GM12801 (cell line): ENCODE results near the gene WWOX.

Source experiments
- TF ChIP-seq, protein P1 (sequence below): IDR thresholded peaks from one replicate; pipeline ENCODE4 v1.5.1; 2011; ENCODE audit warnings: control low read depth; ENCODE audit not compliant: insufficient read length; ENCODE audit errors: extremely low read depth

Gene WWOX

GRCh38 chr16:78962457-78962929 is 863.0 kb downstream of the WWOX start:
- TF ChIP-seq, protein P1, sequence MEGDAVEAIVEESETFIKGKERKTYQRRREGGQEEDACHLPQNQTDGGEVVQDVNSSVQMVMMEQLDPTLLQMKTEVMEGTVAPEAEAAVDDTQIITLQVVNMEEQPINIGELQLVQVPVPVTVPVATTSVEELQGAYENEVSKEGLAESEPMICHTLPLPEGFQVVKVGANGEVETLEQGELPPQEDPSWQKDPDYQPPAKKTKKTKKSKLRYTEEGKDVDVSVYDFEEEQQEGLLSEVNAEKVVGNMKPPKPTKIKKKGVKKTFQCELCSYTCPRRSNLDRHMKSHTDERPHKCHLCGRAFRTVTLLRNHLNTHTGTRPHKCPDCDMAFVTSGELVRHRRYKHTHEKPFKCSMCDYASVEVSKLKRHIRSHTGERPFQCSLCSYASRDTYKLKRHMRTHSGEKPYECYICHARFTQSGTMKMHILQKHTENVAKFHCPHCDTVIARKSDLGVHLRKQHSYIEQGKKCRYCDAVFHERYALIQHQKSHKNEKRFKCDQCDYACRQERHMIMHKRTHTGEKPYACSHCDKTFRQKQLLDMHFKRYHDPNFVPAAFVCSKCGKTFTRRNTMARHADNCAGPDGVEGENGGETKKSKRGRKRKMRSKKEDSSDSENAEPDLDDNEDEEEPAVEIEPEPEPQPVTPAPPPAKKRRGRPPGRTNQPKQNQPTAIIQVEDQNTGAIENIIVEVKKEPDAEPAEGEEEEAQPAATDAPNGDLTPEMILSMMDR: no peak

- TF ChIP-seq, protein P1: no peak
Observed at GRCh38 chr16:78967948-78968347, 868.5 kb downstream of the WWOX start.

DNA sequence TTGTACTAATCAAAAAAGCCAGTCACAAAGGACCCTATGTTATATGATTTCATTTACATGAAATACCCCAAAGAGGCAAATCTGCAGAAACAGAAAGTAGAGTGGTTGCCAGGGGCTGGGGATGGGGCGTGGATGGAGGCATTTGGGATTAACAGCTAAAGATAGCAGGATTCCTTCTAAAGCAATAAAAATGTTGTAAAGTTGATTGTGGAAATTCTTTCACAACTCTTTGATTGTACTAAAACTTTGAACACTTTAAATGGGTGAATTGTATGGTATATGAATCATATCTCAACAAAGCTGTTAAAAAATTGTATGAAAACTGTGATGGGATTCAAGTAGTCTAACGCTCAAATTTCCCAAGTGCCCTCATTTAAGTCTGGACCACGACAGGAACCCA is 870.3 kb downstream of the WWOX start:
- TF ChIP-seq, protein P1: no peak

GRCh38 chr16:78970650-78971049 is 871.2 kb downstream of the WWOX start:
- TF ChIP-seq, protein P1: no peak

DNA sequence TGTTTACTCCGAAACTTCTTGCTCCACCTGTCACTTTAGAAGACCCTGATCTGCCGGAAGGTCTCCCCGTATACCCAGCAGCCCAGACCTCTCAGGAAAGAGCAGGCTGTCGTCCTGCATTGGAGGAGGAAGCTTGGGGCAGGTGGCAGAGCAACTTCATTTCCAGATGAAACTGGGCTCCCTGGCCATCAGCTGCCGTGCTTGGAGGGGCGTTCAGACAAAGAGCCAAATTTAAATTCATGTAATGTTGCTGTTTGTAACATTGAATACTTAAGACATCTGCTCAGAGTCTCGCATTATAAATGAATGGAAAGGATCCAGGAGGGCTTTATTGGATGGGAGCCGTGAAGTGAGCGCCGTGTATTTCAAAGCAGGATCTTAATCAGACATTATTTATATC is 872.6 kb downstream of the WWOX start:
- TF ChIP-seq, protein P1: no peak

- TF ChIP-seq, protein P1: no peak
Observed at GRCh38 chr16:78972986-78973385, 873.5 kb downstream of the WWOX start.

- TF ChIP-seq, protein P1: no peak
Observed at GRCh38 chr16:78976212-78976611, 876.8 kb downstream of the WWOX start.

DNA sequence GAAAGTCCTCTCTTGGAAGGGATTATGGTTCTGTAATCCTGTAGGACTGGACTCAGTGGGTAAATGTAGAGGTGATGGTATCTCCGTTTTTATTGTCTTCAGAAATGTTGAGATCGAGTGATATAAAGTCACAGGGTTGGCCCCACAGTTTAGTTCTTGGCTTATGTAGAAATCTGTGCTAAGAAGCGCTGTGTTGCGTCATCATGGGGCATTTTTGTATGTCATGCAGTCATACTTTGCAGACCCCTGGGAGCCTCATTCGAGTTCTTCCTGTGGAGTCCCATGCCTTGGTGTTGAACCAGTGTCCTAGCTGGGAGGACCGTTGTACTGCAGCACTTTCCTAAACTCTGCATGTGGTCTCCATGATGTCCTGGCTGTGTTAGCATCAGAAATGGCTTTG is 881.4 kb downstream of the WWOX start:
- TF ChIP-seq, protein P1: no peak
